Lung microvascular endothelial cell (primary cell): ENCODE results near the gene TIGD7. TPM values are rescaled to one million over a fixed set of nuclear protein-coding genes. Genes with fewer than 3 reads are reported as not detected.

ENCODE experiments used
- total RNA-seq: library from RNA; depleted of rRNA; stranded (reverse); fragments of >200 nt; gene quantifications from 2 replicates; pipeline ENCODE4 v1.2.1, GENCODE V29; 2014

Gene TIGD7
- total RNA-seq, 1 donor from 2014 or later = 3.2 TPM

Other genes with a start within 250 kb of the TIGD7 start
- 26.2 and 36.6 TPM in 2 replicates for gene IL32, start 239.8 kb downstream of the TIGD7 start, total RNA-seq
- under 0.01 TPM in 1 of 2 replicates, not detected in the other for gene ZSCAN10, start 206.1 kb downstream of the TIGD7 start, total RNA-seq
- 12.3 and 12.6 TPM in 2 replicates for gene ZNF205, start 192.8 kb downstream of the TIGD7 start, total RNA-seq
- 2.8 and 3.2 TPM in 2 replicates for gene ZNF213, start 170.4 kb downstream of the TIGD7 start, total RNA-seq
- gene OR1F1, start 117.2 kb downstream of the TIGD7 start, total RNA-seq = not detected in 2 replicates
- 7.0 and 10.1 TPM in 2 replicates for gene ZNF200, start 70.3 kb downstream of the TIGD7 start, total RNA-seq
- gene MEFV, start 48.8 kb downstream of the TIGD7 start, total RNA-seq = not detected in 2 replicates
- gene ZNF263, start 21.9 kb downstream of the TIGD7 start, total RNA-seq = 28.5 and 43.5 TPM in 2 replicates
- 9.6 and 13.3 TPM in 2 replicates for gene ZNF75A, start 67 bp upstream of the TIGD7 start, total RNA-seq
- under 0.01 TPM in 1 of 2 replicates, not detected in the other for gene OR2C1, start 50.5 kb upstream of the TIGD7 start, total RNA-seq
- 7.6 and 8.9 TPM in 2 replicates for gene ZSCAN32, start 95.6 kb upstream of the TIGD7 start, total RNA-seq
- 4.8 and 5.2 TPM in 2 replicates for gene ZNF174, start 95.8 kb upstream of the TIGD7 start, total RNA-seq
- gene ZNF597, start 138.1 kb upstream of the TIGD7 start, total RNA-seq = 1.5 and 2.2 TPM in 2 replicates
- 8.3 and 10.1 TPM in 2 replicates for gene NAA60, start 138.2 kb upstream of the TIGD7 start, total RNA-seq
- not detected in 2 replicates for gene C16orf90, start 190.1 kb upstream of the TIGD7 start, total RNA-seq
- 5.2 and 5.4 TPM in 2 replicates for gene CLUAP1, start 195.6 kb upstream of the TIGD7 start, total RNA-seq